NCI-H2171 treated with DMSO at 0.1 percent for 48 hours (cell line): Measurements from ENCODE around the gene RSBN1L.
"Not testable (repeated sequence)": the region's sequence is repeated elsewhere in the genome, so short reads cannot be mapped to it uniquely, and the experiment has no call there.

ENCODE experiments used
- DNase-seq: peaks from one replicate; lab custom pipeline; 2025; lab: John Stamatoyannopoulos, UW

The RSBN1L gene

GRCh38 chr7:77770316-77770715 lies 74.1 kb downstream of the RSBN1L start:
- DNase-seq: no peak

GRCh38 chr7:77771901-77772300 lies 75.6 kb downstream of the RSBN1L start:
- no peak for DNase-seq

- no peak for DNase-seq
Measured at GRCh38 chr7:77778535-77778934, 82.3 kb downstream of the RSBN1L start.

- DNase-seq: no peak
Measured at GRCh38 chr7:77782383-77782782, 86.1 kb downstream of the RSBN1L start.

- DNase-seq: no peak
Measured at GRCh38 chr7:77783111-77783510, 86.9 kb downstream of the RSBN1L start.

GRCh38 chr7:77783545-77783944 lies 87.3 kb downstream of the RSBN1L start:
- DNase-seq: no peak

- not testable (repeated sequence) for DNase-seq
Measured at GRCh38 chr7:77784426-77784825, 88.2 kb downstream of the RSBN1L start.

- no peak for DNase-seq
Measured at GRCh38 chr7:77786018-77786417, 89.8 kb downstream of the RSBN1L start.

GRCh38 chr7:77786741-77787140 lies 90.5 kb downstream of the RSBN1L start:
- DNase-seq: no peak

- no peak for DNase-seq
Measured at GRCh38 chr7:77788327-77788902, 92.2 kb downstream of the RSBN1L start.

GRCh38 chr7:77791336-77791735 lies 95.1 kb downstream of the RSBN1L start:
- no peak for DNase-seq

- DNase-seq: no peak
Measured at GRCh38 chr7:77791956-77792355, 95.7 kb downstream of the RSBN1L start.

GRCh38 chr7:77794000-77794399 lies 97.7 kb downstream of the RSBN1L start:
- DNase-seq: no peak

- no peak for DNase-seq
Measured at GRCh38 chr7:77796109-77796508, 99.8 kb downstream of the RSBN1L start.

GRCh38 chr7:77796960-77797359 lies 100.7 kb downstream of the RSBN1L start:
- no peak for DNase-seq

GRCh38 chr7:77797734-77798393 lies 101.6 kb downstream of the RSBN1L start:
- DNase-seq: no peak

- peak; percentile 100 for DNase-seq
Measured at GRCh38 chr7:77798394-77799077, 102.3 kb downstream of the RSBN1L start, which contains the start of the genes PHTF2 and TMEM60. Gene PHTF2 (plus strand): TSS chr7:77798773. Gene TMEM60 (minus strand): TSS chr7:77798434. CDS start chr7:77794373, 4,061 bp downstream.

GRCh38 chr7:77799078-77799964 lies 103.1 kb downstream of the RSBN1L start:
- peak; percentile 50 for DNase-seq

- DNase-seq: no peak
Measured at GRCh38 chr7:77800158-77800557, 103.9 kb downstream of the RSBN1L start.

- DNase-seq: no peak
Measured at GRCh38 chr7:77800730-77801129, 104.5 kb downstream of the RSBN1L start.

GRCh38 chr7:77802557-77803405 lies 106.5 kb downstream of the RSBN1L start:
- DNase-seq: no peak
